Activated CD8-positive, alpha-beta memory T cell treated with anti-CD3 and anti-CD28 coated beads for 48 hours (primary cell): ENCODE measurements around the gene PLPP6.
A peak's percentile ranks its signal among the peaks of the same experiment; 100 is the strongest.

Source experiments
- DNase-seq, 3 experiments: peaks; one replicate each; pipeline ENCODE4 v3.0.0-alpha.2; 2020; ENCODE audit warnings: low read depth in 2 of 3, low spot score in 2 of 3

Gene PLPP6

DNA sequence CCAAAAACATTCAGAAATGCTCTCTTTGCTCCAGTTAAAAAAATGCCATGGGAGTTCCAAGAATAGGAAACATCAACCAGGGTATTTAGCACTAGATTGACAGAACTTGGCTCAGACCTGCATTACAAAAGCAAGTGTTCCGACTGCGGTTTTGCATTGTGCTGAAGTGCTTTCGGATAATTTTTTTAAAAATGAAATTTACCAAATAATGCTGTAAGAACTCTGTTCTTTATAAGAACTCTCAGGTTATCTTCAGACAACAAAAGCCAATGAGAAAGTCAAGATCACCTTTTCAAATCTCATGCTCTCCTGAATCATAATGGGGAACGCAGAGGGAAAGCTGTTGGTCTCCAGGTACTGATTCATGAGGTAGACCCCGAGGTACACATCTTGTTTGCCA, 483 bp upstream of the PLPP6 start:
- DNase-seq, result no peak

- no peak for DNase-seq
Measured at GRCh38 chr9:4662989-4663792, 1.1 kb downstream of the PLPP6 start.

- DNase-seq, result no peak
Measured at GRCh38 chr9:4663956-4664355, 1.9 kb downstream of the PLPP6 start.

- no peak for DNase-seq
Measured at GRCh38 chr9:4665357-4665756, 3.3 kb downstream of the PLPP6 start.

DNA sequence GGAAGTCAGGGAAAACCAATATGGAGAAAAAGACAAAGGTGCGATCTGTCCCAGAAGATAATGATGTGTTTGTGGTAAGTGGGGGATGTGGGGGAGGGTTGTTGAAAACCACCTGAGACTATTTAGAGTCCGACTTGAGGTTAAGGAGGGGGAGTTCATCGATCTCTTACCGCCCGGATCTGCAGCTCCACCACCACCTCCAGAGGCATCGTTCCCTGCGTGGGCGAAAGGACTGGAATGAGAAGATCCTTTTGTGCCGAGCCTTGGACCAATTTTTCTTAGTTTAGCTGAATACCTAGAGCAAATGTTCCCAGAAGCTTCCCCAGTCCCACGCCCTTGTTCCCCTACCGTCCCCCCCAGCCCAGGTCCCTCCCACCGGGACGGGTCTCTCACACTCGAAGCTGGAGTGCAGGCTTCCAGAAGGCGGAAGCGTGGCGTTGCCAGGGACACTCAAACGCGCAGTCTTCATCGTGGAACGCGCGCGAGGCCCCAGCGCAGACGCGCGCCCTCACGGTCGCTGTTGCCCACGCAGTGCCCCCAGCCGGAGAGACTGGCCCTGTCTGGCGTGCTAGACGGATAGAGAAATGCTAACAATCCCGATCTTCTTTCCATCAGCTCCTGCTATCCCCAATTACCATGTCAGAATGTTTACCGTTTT, 4.1 kb downstream of the PLPP6 start, which contains the start of gene SPATA6L:
TSS of gene SPATA6L (minus strand) at position 439 of the 658 bp plus-strand sequence. CDS start at position 209, 230 bp downstream.
- peak in 2 of 3 experiments; percentile 10 to 12 for DNase-seq

DNA sequence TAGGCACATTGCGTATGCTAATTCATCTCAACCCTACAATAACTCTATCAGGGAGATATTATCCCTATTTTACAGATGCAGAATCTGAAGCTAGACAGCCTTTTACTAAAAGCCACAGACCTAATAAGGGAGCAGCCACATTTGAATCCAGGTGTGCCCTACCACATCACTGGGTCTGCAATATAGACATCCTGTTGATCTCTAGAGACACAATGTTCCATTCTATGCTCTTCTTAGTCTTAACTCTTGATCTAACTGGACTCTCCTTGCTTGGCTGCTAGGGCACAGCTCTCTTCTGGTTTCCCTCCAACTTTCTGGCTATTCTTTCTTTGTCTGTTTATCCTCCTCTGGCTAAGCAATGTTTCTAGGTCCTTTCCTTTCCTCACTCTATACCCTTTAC, 5.6 kb downstream of the PLPP6 start:
- DNase-seq, result no peak

- no peak for DNase-seq
Measured at GRCh38 chr9:4668604-4669003, 6.5 kb downstream of the PLPP6 start.

DNA sequence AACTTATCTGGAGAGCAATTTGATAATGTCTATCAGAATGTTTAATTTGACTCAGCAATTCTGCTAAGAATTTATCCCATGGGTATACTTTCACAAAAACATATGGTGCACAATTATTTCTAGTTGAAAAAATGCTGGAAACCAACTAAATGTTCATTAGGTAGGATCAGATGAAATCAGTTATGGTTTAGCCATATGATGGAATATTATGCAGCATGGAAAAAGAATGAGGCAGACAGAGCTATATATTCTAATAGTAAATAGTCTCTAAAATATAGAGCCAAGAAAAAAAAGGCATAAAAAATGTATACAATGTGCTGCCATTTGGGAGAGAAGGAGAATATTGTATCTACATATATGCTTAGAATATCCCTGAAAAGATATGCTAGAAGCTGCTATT, 7.8 kb downstream of the PLPP6 start:
- no peak for DNase-seq

DNA sequence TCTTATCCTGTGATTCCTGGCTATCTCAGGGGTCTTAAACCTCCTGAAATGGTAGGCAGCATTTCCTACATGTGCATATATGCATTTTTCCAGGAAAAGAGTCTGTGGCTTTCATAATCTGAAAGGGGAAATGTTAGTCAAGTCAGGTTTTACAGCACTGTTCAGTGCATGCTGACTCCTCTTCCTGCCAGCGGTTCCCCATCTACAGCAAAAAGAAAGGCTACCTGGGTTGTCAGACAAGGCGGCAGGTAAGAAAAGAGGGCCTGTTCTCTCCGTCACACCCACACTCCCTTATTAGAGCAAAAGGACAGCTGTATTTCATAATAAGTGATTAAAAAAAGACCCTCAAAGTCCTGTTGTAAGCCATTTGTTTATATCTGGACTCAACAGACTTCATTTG, 8.5 kb downstream of the PLPP6 start:
- no peak for DNase-seq

- DNase-seq, result no peak
Measured at GRCh38 chr9:4671737-4672136, 9.6 kb downstream of the PLPP6 start.

DNA sequence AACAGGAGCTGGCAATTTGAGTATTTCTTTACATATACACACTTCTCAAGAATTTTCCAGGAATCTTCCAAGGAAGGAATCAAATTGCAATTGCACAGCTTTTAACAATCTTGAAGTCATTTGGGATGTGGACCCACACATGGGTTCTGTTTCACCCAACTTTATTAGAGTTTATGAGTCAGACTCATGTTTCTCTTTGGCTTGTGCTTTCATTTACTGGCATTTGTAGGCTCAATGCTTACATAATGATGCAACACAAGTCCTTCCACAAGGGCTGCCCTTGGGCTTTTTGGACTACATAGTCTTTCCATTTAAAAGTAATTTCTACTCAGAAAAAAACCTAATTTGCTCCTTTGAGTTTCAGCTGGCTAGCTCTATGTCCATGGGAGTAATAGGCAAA, 12.7 kb downstream of the PLPP6 start:
- DNase-seq, result no peak

DNA sequence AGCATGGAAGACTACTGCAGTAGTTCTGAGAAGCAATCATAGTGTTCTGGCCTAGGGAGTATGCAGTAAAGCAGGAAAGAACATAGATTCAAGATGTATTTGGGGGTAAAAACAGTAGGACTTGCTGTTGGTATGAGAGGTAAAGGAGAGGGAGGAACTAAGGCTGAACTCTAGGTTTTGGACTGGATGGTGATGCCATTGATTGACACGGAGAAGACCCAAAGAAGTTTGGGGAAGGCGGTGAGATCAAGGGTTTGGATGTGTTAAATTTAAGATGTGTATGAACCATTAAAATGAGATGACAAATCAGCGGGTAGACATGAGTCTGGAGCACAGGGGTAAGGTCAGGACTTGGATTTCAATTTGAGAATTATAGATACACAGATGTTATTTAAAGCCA, 15.3 kb downstream of the PLPP6 start:
- DNase-seq, result no peak

GRCh38 chr9:4678679-4679267, 16.7 kb downstream of the PLPP6 start:
- no peak for DNase-seq

GRCh38 chr9:4679268-4680172, 17.4 kb downstream of the PLPP6 start, which contains the start of gene CDC37L1:
CDC37L1 (plus strand) TSS chr9:4679569; CDS start chr9:4679768, 199 bp downstream.
- peak; percentile 97 to 98 (median 98) for DNase-seq

- DNase-seq, result no peak
Measured at GRCh38 chr9:4680173-4680525, 18.1 kb downstream of the PLPP6 start.

GRCh38 chr9:4680750-4681149, 18.7 kb downstream of the PLPP6 start:
- DNase-seq, result no peak

- DNase-seq, result no peak
Measured at GRCh38 chr9:4684820-4685219, 22.7 kb downstream of the PLPP6 start.

DNA sequence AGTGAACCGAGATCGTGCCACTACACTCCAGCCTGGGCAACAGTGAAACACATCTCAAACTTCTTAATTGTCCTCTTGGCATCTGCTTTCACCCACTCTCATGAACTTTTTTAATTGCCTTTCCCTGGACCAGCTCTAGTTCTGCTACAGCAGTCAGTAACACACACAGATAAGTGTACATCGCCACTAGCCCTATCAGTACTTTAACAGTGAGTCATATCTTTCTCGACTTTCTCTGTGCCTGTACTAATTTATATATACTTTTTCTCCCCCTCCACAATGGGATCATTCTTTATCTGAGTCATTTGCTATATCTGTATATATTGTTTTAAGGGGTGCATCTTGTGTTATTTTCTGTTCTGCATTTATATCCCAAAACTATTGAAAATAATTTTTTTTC, 24.0 kb downstream of the PLPP6 start:
- DNase-seq, result no peak

- DNase-seq, result no peak
Measured at GRCh38 chr9:4686584-4686983, 24.5 kb downstream of the PLPP6 start.

- no peak for DNase-seq
Measured at GRCh38 chr9:4689021-4689420, 26.9 kb downstream of the PLPP6 start.

DNA sequence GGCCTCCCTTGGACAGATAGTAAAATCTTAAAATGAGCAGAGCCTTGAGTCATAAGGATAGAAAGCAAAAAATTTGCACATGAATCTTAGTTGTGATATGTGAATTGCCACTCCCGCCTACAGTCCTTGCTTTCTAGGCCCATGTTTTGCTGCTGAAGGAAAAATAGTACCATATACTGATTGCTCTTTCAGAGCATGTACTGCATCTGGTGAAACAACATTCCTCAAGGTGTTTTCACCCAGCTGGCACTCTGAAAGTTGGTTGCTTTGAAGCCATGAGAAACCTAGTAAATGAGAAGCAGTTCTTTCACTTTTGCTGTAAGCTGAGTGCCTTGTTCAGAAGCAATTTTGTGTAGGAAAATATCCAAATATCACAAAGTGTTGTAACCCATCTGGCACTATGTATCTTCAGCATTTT, 27.6 kb downstream of the PLPP6 start:
- DNase-seq, result no peak
